ENCODE measurements around the gene LIMA1.
"Not testable (repeated sequence)": the region's sequence is repeated elsewhere in the genome, so short reads cannot be mapped to it uniquely, and the experiment has no call there.

The LIMA1 gene

GRCh38 chr12:50282721-50283228 is 545 bp downstream of the LIMA1 start:
- no peak for DNase-seq

DNA sequence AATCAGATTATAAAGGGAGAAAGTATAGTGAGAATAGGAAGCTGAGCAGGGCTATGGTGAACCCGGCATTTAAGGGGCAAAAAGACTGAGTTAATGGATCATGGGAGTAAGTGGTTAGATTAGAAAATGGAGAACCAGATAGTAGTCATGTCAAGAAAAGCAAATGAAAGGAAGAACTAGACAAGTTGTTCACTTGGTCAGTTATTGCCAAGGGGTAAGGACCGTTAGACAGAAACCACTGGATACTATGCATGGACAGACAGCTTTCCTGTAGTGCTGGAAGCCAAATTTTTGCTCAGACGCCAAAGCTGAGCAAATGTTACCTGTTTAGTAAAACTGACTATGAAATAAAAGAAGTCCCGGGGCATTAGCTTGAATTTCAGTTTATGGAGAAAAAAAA is 3.8 kb downstream of the LIMA1 start:
- no peak for DNase-seq

DNA sequence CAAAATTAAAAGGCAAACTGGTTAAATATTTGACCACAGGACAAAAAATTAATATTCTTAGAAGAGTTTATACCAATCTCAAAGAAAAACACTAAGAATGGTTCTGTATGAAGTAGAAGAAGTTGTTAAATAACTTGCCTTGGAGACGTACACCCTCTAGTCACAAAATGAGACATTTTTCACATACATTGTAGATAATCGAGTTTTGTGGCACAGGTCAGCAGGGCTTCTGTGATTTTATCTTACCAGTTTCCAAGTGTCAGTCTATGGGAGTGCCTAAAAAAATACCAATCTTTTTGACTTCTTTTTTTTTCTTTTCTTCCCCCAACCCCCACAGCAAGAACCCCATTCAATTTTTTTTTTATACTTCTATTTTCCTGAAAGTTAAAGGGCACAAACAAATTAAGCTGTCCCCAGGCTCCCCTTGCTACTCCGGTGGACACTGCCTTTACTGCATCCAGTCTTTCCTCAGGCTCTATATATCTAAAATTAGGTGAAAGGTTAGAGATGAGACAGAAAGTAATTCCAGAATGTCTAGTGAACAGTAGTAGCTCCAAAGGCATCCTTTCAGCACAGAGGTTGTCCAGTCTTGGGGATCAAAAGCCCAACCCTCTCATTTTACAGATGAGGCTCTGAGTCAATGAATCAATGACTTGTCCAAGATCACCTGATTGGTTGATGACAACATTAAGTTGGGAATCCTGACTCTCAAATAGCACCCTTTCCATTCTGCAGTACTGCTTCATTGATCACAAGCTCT is 6.2 kb downstream of the LIMA1 start:
- no peak for DNase-seq

DNA sequence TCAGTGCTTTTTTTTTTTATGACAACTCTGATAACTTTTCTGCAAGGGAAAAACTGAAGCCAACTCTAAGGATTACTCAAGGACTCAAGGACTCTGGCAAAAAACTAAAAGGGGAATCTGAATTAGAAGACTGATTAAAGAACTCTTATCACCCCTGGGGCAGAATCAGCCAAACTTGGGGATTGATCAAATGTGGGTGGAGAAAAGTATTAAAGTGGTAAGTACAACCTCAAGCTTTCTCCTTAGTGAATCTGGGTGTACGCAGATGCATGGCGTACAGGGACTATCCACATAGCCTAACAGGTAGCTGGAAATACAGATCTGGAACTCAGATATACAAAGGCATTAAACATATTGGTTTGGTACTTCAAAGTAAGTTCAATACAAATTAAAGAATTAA is 7.3 kb downstream of the LIMA1 start:
- no peak for DNase-seq

- DNase-seq: no peak
Measured at GRCh38 chr12:50275556-50275955, 7.8 kb downstream of the LIMA1 start.

GRCh38 chr12:50275127-50275526 is 8.2 kb downstream of the LIMA1 start:
- not testable (repeated sequence) for DNase-seq

DNA sequence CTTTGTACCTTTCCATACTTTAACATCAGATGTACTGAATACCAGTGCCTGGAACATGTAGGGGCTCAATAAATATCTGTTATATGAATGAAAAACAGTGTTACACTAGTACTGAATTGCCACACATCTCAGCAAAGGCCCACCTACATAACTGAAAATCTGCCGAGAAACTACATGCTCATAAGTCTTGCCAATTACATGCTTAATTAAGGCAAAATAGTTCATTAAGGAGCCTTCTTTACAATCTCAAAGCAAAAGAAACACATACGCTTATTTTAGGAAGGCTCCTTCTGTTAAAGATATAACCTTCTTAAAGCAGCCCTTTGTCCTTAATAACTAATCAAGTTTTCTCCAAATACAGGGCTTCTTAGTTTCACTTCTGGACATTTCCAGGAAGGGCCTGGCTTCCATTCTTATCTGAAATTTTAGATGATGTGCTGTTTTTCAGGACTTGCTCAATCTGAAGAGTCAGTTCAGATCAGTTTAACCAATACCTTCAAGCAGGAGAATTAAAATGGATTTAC is 11.5 kb downstream of the LIMA1 start:
- DNase-seq: no peak

DNA sequence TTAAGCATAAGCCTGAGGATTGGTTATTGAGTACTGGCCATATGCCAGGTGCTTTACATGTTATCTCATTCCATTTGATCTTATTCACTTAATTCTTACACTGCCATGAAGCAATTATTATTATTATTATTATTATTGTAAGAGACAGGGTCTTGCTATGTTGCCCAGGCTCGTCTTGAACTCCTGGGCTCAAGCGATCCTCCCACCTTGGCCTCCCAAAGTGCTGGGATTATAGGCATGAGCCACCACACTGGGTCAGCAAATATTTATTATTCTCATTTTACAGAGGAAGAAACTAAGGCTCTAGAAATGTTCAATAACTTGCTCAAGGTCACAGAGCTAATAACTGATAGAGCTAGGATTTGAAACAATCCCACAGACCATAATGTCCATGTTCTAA is 14.8 kb downstream of the LIMA1 start:
- DNase-seq: no peak

- DNase-seq: no peak
Measured at GRCh38 chr12:50265770-50266524, 17.4 kb downstream of the LIMA1 start.

- DNase-seq: no peak
Measured at GRCh38 chr12:50263832-50264231, 19.5 kb downstream of the LIMA1 start.

DNA sequence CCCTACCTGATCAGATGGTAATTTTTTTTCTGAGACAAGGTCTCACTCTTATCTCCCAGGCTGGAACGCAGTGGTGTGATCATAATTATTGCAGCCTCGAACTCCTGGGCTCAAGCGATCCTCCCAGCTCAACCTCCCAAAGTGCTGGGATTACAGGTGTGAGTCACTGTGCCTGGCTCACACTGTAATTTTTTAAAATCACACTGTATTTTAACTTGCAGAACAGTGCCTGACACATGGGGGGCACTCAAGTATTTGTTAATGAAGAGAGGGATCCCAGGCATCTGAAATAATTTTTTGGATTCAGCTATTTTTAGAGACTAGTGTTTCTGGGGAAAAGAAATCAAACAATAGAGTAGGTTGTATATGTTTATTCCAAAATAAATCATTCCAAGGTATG is 21.7 kb downstream of the LIMA1 start:
- no peak for DNase-seq

- no peak for DNase-seq
Measured at GRCh38 chr12:50258167-50258551, 25.2 kb downstream of the LIMA1 start.

- no peak for DNase-seq
Measured at GRCh38 chr12:50257236-50258166, 25.8 kb downstream of the LIMA1 start.

- DNase-seq: no peak
Measured at GRCh38 chr12:50256761-50257160, 26.6 kb downstream of the LIMA1 start.

GRCh38 chr12:50252977-50253602 is 30.2 kb downstream of the LIMA1 start:
- DNase-seq: no peak

DNA sequence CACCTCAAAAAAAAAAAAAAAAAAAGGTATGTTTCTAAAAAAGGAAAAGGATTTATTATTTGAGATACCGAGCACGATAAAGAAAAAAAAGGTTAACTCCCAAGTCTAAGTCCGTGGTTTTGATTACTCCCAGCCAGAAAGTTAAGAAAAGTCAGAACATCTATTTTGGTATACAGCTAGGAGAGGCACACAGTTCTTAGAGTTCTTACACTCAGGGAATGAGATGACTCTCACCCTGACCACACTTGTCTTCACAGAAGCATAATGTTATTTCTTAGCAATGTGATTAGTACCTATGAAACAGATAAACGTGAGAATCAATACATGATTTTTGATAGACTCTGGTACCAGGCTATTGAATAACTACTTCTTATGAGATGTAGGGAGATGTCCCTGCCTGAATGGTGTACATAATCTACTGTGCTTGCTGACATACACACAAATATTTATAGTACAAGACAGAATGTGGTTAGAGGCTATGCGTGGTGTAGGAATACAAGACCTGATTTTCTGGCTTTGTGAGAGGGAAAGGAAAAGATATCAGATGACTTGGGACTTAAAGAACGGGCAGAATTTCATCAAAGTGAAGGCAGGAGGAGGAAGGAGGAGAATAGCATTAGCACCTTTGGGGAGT is 31.6 kb downstream of the LIMA1 start:
- DNase-seq: no peak

DNA sequence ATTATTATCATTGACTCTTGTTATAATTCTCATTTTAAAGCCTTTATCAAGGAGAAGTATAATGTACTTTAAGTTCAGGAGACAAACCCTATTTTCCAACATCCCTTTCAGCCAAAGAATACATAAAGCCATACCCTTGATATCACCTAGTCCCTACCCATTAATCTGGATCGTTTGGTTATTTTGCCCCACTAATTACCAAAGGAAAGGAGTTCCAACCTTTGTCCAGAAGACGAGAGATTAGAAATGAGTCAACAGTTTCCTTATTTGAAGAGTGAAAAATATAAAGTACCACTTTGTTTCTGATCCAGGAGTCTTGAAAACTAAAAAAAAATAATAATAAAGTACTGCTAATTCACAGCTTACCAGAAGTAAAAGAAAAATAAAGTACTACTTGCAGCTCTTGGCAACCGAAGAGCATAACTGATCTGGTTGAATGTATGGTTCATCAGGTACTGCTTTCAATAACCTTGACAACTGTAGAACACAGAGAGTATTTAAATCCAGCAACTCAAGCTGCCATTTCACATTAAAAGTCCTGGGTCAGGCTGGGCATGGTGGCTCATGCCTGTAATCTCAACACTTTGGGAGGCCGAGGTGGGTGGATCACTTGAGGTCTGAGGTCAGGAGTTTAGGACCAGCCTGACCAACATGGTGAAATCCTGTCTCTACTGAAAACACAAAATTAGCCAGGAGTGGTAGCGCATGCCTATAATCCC is 33.7 kb downstream of the LIMA1 start:
- no peak for DNase-seq

DNA sequence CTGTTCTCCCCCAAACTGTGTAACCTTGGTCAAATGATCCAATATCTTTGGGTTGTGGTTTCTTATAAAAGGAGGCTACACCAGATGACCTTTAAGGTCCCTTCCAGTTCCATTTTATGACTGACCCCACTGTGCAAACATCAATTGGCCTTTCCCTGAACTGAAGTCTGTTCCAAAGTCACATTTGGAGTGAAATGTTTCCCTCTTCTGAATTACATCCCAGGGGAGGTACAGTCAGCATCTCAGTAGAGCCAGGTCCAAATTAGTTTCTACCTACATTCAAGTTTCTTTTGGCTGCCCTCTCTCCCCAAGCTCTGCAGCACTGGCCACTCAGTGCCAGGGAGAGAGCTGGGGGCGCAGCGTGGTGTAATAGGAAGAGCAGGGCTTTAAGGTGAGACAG is 34.4 kb downstream of the LIMA1 start:
- DNase-seq: no peak

- DNase-seq: no peak
Measured at GRCh38 chr12:50248411-50248810, 34.9 kb downstream of the LIMA1 start.

GRCh38 chr12:50247665-50248064 is 35.7 kb downstream of the LIMA1 start:
- not testable (repeated sequence) for DNase-seq

All from stimulated activated CD4-positive, alpha-beta T cell treated with anti-CD3 and anti-CD28 coated beads, Interleukin-2, amount 100 ng/mL, for 48 hours (primary cell).